Activated naive CD4-positive, alpha-beta T cell (primary cell): ENCODE results near the gene TMEM131.

ENCODE experiments used
- DNase-seq, 4 experiments: peaks; one replicate each; lab custom pipeline; 2025; lab: John Stamatoyannopoulos, UW

The TMEM131 gene

DNA sequence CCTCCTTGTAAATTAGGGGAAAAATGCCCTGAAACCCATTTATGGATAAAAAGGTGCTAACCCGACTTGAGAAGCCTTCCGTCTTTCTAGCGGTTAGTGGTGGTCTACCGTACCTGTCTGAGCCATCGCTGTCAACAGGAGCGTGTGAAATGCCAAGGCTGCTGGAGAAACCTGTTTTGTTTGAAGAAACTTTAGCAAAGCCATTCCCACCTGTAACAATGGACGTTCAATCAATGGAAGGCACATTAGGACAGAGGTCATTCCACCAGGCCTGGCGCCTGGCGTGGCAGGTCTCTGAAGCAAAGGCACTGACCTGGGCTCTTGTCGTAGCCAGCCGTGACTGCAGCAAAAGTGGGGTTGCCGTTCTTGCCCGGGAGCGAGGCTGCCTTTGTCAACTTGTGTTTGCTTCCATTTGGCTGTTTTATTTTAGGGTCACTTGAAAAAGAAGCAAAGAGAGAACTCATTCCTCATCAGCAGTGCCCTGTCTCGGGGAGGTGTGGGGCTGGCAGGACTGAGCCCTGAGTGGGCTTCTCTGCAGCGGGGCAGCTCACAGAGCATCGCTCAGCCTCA, 235.2 kb downstream of the TMEM131 start:
- DNase-seq, result no peak

DNA sequence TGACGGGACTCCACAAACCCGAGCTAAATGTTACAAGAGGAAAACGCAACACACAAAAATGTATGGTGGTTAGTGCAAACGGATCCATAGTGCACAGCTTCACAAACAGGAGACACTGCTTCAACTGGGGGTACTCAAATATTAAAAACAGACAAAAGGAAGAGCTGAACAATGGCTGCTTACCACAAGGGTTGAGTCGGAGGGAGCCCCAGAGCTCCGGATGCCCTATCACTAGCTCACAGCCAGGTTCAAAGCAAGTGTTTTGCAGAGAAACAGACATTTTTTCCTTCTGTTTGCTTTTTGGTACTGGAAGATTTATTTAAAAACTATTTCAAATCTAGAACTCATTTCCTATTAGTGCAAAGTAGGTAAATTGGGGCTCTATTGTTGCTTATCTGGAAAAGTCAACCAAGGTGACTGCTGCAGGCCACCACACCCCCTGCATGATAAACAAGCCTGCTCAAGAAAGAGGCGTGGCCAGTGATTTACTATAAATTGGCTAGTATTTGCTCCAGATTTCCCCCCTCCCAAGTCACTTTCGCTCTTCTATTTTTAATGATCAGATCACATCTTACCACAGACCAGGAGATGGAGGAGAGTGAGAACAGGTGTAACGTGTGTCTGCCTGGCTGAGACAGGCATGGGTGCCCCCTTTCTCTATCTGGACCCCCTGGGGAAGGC, 235.9 kb downstream of the TMEM131 start:
- no peak for DNase-seq

DNA sequence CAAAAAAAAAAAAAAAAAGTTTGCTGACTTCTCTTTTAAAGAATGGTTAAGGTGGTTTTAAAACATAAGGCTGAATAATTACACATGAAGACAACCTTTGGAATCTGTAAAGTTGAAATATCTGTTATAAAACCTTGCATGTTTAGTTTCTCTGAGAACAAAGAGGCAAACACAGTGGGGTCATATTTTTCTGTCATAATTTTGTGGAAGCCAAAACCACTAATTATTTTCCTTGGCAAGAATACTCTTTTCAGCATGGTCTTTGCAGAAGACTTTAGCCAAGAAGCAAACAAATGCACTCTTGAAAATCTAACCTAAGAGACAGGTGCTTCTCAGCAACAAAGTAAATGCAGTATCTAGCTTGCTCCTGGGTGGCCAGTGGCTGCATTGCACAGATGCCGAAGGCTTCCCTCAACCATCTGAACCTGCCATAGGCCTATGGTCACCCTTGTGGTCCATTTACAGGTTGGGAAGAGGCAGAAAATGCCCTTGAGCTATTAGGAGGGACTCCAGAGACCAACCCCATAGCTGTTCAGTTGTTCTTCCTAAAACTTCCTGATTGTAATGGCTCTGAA, 237.5 kb downstream of the TMEM131 start:
- DNase-seq, result no peak

DNA sequence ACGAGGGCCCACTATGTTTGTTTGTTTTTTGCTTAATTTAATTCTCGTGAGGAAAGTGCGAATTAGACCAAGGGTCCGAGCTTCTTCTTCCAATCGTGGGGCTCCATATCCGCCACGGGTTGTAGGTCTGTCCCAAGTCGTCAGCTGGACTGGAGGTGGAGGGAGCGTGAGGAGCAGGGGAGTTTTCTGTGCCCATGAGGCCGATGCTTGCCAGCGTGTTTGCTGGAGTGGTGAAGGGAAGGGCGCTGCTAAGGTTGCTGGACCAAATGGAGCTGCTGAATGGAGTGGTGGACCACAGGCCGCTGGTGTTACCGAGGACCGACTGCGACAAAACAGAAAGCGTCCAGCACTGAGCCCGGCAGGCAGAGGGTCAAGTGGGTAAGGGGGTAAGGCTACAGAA, 238.7 kb downstream of the TMEM131 start:
- DNase-seq, result no peak

DNA sequence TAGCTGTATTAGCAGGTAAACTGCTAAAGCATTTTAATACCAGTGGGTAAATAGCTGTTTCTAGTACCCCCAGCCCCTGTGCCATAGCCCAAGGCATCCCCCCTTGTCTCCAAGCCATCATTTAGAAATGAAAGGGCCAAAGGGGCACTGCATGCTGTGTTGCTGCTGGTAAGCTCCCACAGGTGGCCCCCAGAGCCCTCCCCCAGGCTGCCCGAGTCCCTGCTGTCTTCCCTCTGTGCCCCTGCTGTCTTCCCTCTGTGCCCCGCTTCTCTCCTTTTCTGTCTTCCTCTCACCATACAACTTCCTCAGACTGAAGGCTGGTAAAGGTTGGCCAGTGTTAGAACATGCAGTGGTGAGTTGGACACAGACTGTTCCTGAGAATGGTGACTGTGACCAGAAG, 240.3 kb downstream of the TMEM131 start:
- no peak for DNase-seq

DNA sequence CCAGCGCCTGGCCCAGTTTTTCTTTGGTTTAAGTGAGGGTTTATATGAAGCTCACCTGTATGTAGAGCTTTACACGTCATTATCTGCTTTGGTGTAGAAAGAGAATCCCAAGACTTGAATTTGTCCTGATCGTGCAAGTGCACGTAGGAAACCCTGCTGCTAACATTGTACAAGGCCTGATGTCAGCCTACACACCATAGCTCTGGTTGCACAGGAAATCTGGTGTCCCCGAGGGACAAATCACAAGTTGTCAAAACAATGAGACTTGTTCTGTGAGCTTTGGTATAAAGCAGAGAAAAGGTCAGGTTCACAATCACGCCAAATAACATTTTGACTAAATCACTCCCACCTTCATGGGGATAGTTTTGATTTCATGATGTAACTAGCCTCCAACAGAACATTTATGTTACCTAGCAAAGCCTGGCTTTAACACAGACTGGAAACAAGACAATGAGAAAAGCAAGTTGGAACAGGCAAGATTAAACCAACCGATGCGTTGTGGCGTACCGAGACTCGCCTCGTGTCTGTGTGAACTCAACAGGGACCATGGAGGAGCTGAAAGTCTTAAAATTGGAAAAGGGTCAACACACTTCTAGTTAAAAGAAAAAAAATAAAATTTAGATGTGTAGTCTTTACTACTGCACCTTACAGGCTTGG, 240.9 kb downstream of the TMEM131 start:
- DNase-seq, result no peak

DNA sequence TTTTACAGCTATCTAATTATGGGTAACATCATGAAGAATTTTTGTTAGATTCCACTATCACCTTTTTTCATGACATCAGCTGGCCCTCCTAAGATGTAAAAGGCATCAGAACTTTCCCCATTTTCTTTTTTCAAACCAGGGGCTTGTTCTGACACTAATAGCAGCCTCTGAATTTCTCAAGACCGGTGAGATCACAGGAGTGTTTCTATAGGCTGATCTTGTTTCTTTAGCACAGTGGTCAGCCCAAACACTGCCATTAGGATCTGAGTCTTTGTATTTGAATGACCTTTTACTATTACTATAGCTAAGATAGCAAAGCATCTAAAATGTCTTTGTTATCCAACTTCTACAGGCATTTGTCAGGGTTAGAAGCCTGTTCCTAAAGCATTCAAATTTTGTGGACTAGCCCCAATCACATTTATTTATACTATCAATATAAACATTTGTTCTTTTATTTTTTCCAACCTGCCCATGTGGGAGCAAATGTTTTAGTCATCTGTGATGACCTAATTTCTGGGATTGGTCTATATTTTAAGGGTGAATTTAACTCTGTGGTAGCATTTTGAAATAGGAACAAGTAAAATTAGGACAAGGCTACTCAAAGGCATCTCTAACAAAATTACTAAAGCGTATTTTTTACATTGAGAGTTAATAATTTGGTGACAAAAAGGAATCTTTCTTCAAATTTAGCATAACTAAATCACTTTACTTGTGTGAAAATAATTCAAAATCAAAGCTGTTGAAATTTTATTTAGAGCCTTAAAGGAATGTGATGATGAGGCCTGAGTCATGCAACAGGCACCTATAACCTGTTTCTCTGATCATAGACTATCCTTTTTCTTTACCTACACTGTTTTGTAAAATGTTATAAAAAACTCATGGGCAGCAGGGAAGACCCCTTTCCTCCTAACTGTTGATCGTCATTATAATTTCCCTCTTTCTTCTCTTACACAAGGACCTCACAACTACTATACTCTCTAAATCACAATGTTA, 243.1 kb downstream of the TMEM131 start:
- no peak for DNase-seq

DNA sequence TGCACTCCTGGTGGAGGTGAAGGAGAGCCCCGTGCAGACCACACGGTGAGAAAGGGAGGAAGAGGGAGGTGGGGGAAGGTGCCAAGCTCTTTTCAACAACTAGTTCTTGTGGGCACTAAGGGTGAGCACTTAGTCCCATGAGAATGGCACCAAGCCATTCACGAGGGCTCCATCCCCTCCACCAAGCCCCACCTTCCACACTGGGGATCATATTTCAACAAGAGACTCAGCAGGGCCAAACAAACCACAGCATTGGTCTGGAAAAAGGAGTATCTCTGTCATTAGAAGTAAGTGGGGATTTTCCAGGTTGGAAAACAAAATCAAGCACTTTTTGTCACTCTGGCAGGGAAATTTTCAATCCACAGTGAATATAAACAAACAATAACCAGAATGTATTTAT, 244.0 kb downstream of the TMEM131 start:
- no peak for DNase-seq

DNA sequence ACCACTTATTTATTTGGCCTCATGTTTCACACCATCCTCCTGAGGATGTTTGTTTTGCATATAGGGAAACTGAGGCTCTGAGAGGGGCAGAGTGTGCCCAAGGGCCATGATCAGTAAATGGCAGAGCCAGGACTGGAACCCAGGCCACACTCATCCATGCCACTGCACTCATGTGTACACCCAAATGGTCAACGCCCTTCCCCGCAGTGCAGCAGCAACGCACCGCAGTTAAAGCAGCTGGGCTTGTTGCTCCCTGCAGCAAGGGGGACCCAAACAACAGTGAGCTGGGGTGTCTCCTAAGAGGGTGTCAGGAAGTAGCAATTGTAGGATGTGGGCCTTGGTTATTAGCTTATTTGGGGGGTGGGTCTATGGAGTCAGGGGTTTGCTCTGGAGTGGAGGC, 245.7 kb downstream of the TMEM131 start:
- DNase-seq, result no peak

DNA sequence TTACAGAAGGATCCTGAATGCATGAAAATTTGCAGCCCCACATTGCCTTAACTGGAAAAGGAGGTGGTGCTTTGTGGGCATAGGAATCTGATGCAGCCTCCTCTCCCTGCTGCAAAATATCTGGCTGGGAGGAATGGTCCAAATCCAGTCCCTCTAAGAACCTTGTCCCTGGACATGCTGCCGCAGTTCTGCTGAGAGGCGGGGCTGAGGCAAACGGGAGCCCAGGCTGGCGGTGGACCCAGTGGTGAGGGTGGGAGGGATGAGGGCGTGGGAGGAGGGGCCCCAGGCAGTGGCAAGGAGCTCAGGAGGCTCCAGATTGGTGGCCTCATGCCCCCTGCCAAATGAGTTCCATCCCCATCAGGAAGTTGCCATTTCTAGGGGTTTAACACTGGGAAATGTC, 246.2 kb downstream of the TMEM131 start:
- no peak for DNase-seq

DNA sequence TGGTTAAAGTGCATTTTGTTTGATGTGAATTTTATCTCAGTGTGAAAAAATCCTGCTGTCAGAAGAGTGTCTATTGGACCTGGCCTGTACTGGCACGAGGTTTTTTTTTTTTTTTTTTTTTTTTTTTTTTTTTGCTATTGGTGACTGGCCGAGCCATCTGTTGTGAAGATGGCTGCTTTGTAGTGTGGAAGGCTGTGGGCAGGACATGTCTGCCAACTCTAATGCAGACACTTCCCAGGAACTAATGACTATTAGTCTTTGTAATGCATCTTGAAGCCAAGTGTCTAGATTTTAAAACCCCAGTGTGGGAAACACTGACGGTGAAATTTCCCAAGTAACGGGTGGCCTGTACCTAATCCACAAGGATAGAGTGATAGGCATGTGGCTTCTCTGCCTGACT, 248.0 kb downstream of the TMEM131 start:
- no peak for DNase-seq

DNA sequence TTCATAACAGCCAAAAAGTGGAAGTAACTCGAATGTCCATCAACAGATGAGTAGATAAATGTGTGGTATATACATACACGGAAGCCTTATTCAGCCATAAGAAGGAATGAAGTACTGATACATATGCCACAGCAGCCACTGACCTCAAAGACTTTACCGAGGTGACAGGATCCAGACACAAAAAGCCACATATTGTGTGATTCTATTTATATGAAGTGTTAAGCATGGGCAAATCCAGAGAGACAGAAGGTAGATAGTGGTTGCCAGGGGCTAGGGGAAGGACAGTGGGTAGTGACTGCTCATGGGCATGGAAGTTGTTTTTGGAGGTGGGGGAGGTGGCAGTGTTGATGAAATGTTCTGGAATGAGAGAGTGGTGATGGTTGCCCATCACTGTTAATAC, 248.5 kb downstream of the TMEM131 start:
- DNase-seq, result no peak

DNA sequence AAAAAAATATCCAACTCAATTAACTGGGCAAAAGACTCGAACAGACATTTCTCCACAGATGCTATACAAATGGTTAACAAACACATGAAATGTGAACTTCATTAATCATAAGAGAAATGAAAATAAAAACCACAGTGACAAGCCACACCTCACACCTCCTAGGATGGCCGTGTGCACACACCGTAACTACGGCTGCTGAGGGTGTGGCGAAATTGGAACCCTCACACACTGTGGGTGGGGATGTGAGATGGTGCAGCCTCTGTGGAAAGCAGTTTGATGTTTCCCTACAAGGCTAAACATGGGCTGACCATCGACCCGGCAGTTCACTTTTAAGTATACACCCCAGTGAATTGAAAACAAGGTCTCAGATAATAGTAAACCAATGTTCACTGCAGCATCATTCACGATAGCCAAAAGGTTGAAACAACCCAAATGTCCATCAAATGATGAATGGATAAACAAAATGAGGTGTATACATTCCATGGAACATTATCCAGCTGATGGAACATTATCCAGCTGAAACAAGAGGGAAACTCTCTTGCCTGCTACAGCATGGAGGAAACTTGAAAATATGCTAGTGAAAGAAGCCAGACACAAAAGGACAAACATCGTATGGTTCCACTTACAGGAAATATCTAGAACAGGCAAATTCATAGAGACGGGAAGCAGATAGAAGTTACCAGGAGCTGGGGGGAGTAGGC, 250.1 kb downstream of the TMEM131 start:
- peak in 1 of 4 experiments; percentile 6 for DNase-seq

DNA sequence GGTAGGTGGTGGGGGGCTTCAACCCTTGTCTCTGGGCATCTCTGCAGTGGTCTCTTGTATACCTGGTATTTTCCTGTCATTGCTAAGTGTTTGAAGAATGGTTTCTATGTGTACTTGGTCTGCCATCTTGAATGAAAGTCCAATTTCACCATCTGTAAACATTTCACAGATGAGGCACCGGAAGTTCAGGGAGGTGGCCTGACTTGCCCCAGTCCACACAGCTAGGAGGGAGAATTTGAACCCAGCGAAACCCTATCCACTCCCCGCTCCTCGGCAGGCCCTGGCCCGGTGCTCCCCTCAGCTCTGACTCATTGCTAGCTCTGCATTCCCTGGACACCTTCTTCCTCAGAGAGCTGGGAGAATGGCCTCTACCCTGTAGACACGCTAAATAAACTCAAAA, 251.8 kb downstream of the TMEM131 start:
- DNase-seq, result no peak

DNA sequence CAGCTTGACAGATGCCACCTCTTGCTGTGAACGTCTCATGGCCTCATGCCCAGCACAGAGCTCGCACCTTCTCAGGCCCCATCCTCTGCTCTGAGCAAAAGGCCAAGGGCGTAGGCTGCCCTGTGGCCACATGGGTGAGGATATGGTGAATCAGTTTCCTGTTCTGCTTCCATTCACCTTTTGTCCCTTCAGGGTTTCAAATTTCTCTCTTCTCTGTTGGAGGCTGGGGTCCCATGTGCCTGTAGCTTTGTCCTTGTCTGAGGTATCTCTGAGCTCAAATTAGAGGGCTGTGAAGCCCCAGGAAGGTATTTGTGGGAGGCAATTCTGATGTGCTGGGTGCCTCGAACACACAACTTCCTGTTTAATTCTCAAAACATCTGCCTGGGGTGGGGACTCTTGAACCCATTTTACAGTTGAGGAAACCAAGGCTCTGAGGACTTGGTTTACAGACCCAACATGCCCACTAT, 253.3 kb downstream of the TMEM131 start:
- DNase-seq, result no peak

DNA sequence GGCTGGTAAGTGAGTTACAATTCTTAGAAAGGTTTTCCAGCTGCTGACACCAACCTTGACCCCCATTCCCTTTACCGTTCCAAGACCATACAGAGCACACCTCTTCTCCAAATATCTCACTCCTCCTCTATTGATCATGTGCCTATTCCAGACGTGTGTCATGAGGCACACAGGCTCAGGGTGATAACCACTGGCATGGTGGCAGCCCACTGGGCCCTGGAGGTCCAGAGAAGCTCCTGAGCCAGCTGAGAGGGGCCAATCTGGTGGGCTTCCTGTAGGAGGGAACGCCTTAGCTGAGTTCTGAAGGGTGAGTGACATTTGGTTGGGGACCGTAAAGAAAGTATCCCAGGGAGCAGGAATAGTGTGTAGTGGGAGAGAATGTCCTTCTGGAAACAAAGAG, 254.1 kb downstream of the TMEM131 start:
- DNase-seq, result no peak

DNA sequence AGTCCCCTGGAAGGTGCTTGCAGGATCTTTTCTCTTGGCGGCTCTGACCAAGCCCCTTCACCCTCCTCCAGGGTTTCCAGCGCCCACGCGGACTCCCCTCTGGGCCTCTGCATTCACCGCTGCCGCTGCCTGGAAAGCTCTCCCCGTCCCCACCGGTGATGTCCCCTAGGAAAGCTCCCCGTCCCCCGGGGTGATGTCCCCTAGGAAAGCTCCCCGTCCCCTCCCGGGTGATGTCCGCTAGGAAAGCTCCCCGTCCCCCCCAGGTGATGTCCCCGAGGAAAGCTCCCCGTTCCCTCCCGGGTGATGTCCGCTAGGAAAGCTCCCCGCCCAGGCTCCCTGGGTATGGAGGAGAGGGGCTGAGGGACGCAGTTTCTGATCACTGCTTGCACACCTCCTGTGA, 254.5 kb downstream of the TMEM131 start:
- no peak for DNase-seq

DNA sequence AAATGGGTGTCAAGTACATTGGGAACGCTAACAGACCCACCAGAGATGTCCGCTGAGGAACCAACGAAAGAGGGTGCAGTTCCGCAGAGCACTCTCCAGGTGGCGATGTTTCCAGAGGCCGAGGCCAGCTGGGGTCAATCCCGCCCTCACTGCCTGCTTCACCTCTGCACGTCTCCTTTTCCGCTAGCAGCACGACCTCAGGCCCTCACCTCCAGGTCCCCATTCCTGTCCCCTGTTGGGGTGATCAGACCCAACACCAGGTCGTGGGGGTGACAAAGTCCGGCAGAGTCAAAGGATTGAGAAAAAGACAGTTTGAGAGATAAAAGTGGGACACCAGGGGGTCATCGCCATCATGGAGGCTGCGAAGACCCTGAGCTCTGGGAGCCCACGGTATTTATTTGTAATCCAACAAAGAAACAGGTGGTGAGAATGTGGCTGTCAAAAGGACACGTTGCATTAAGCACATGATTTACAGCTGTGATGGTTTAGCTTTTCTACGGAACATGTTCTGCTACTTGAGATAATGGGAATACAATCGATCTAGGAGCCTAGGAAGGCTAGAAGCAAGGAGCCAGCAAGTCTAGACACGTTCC, 255.1 kb downstream of the TMEM131 start:
- DNase-seq, result peak in 2 of 4 experiments; percentile 16 to 27

DNA sequence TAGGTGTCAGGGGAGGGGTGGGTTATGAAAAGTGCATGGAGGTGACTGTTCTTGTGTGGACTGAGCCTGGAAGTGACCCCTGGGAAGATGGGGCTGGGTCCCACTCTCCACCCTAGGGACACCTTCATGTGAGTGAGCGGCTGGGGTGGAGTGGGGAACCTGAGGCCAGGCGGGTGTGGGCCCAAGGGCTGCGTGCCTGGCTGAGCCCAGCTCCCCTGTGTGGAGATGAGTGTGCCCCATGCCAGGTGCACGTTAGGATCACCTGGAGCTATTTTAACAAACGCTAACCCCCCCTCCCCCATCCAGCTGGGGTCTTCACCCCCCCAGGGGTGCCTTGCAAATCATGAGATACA, 255.9 kb downstream of the TMEM131 start:
- no peak for DNase-seq

DNA sequence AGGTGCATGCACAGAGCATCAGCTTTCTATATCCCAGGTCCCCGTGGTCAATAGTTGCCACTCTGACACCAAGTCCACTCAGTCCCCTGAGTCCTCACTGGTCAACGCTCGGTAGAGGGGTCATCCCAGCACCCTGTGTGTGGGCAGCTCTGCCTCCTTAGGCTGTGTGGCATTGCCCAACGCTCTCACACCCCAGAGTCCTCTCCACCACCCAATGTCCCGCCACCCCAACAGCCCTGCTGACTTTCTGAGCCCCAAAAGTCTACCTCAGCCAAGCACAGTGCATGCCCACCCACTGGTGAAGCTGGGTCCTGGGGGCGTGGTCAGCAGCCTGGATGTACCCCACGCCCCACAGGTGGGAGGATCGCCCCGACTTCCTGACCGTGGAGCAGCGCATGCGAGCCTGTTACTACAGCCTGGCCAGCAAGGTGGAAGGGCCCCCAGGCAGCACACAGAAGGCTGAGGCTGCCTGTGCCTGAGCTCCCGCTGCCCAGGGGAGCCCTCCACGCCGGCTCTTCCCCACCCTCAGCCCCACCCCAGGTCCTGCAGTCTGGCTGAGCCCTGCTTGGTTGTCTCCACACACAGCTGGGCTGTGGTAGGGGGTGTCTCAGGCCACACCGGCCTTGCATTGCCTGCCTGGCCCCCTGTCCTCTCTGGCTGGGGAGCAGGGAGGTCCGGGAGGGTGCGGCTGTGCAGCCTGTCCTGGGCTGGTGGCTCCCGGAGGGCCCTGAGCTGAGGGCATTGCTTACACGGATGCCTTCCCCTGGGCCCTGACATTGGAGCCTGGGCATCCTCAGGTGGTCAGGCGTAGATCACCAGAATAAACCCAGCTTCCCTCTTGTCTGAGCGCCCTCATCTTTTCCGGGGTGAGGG, 256.5 kb downstream of the TMEM131 start:
- DNase-seq, result no peak
